ENCODE results near the gene PLS3.
"Not testable (repeated sequence)": the region's sequence is repeated elsewhere in the genome, so short reads cannot be mapped to it uniquely, and the experiment has no call there.

Gene PLS3

GRCh38 chrX:115624916-115625315 is 63.9 kb downstream of the PLS3 start:
- no peak overlapping the region for H3K4me3 ChIP-seq (ENCODE audit: low read depth, low read length)
- TF ChIP-seq CTCF (IDR thresholded peaks at IDR 0.05; ENCODE audit: low read depth, low read length, missing control alignments) = no peak
- no peak for DNase-seq (ENCODE audit: low read depth)

- no peak overlapping the region for H3K4me3 ChIP-seq (ENCODE audit: low read depth, low read length)
- TF ChIP-seq CTCF (IDR thresholded peaks at IDR 0.05; ENCODE audit: low read depth, low read length, missing control alignments) = no peak
- DNase-seq (ENCODE audit: low read depth) = no peak
Observed at GRCh38 chrX:115625572-115626301, 64.8 kb downstream of the PLS3 start.

GRCh38 chrX:115630204-115630603 is 69.2 kb downstream of the PLS3 start:
- no peak for TF ChIP-seq CTCF (IDR thresholded peaks at IDR 0.05; ENCODE audit: low read depth, low read length, missing control alignments)
- no peak overlapping the region for H3K4me3 ChIP-seq (ENCODE audit: low read depth, low read length)
- no peak for DNase-seq (ENCODE audit: low read depth)

- DNase-seq (ENCODE audit: low read depth) = no peak
- no peak overlapping the region for H3K4me3 ChIP-seq (ENCODE audit: low read depth, low read length)
- no peak for TF ChIP-seq CTCF (IDR thresholded peaks at IDR 0.05; ENCODE audit: low read depth, low read length, missing control alignments)
Observed at GRCh38 chrX:115632455-115632854, 71.5 kb downstream of the PLS3 start.

- not testable (repeated sequence) for H3K4me3 ChIP-seq (ENCODE audit: low read depth, low read length); DNase-seq (ENCODE audit: low read depth)
Observed at GRCh38 chrX:115633397-115633796, 72.4 kb downstream of the PLS3 start.

- no peak for TF ChIP-seq CTCF (IDR thresholded peaks at IDR 0.05; ENCODE audit: low read depth, low read length, missing control alignments)
- DNase-seq (ENCODE audit: low read depth) = no peak
- no peak overlapping the region for H3K4me3 ChIP-seq (ENCODE audit: low read depth, low read length)
Observed at GRCh38 chrX:115639334-115639880, 78.4 kb downstream of the PLS3 start.

- H3K4me3 ChIP-seq (ENCODE audit: low read depth, low read length) = no peak overlapping the region
- no peak for TF ChIP-seq CTCF (IDR thresholded peaks at IDR 0.05; ENCODE audit: low read depth, low read length, missing control alignments)
- no peak for DNase-seq (ENCODE audit: low read depth)
Observed at GRCh38 chrX:115642311-115642710, 81.3 kb downstream of the PLS3 start.

Data from GM12864 (cell line).